ENCODE measurements around the gene NT5C2.
"Not testable (repeated sequence)": the region's sequence is repeated elsewhere in the genome, so short reads cannot be mapped to it uniquely, and the experiment has no call there.

GRCh38 chr10:103174324-103174723 is 18.7 kb downstream of the NT5C2 start:
- TF ChIP-seq CTCF (IDR thresholded peaks at IDR 0.05; ENCODE audit: low read depth, low read length, poor library complexity, severe bottlenecking); EZH2phosphoT487 (IDR thresholded peaks at IDR 0.05; ENCODE audit: borderline replicate concordance, low read length): not testable (repeated sequence)
